ENCODE measurements around the gene CDH22. TPM values are rescaled to one million over a fixed set of nuclear protein-coding genes. Genes with fewer than 3 reads are reported as not detected.

Gene CDH22
- total RNA-seq, 1 donor from 2014 or later: 0.09 TPM

GRCh38 chr20:46227272-46227767, 81.0 kb downstream of the CDH22 start:
- CTCF ChIA-PET: no interaction called here
- Mint-ChIP-seq H3K27ac (no peak overlapping the region), H3K9me3 (no peaks in the 10 kb centered on the region), H3K36me3 (ENCODE audit: low read depth) (no peaks in the 10 kb centered on the region), H3K27me3 (peaks cover 47% of the 10 kb centered on the region), H3K4me3 (no peak overlapping the region), H3K4me1 (no peaks in the 10 kb centered on the region)
- ATAC-seq (ENCODE audit: low read depth) (no peak), DNase-seq (no peak)
- TF ChIP-seq, protein P1, sequence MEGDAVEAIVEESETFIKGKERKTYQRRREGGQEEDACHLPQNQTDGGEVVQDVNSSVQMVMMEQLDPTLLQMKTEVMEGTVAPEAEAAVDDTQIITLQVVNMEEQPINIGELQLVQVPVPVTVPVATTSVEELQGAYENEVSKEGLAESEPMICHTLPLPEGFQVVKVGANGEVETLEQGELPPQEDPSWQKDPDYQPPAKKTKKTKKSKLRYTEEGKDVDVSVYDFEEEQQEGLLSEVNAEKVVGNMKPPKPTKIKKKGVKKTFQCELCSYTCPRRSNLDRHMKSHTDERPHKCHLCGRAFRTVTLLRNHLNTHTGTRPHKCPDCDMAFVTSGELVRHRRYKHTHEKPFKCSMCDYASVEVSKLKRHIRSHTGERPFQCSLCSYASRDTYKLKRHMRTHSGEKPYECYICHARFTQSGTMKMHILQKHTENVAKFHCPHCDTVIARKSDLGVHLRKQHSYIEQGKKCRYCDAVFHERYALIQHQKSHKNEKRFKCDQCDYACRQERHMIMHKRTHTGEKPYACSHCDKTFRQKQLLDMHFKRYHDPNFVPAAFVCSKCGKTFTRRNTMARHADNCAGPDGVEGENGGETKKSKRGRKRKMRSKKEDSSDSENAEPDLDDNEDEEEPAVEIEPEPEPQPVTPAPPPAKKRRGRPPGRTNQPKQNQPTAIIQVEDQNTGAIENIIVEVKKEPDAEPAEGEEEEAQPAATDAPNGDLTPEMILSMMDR (IDR thresholded peaks at IDR 0.05): no peak
- POLR2A ChIA-PET: no interaction called here
- intact Hi-C loops (cut with micrococcal nuclease): no loop called here

DNA sequence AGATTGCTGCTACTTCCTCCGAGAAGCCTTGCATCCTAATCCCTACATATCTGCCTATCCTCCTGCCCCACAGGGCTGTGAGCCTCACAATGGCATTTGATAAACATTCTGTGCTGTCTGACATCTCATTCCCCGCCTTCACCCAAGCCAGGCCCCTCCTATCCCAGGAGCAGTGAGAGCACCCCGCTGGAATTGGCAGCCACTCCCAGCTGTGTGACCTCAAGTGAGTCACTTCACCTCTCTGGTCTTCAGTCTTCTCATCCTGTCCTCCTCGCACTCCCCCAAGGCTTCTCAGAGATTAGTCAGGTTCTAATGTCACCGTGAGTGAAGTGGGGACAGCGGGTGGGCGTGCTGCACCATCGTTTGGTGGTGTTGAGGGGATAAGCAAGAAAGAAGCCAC, 81.7 kb downstream of the CDH22 start:
- no peak for ATAC-seq (ENCODE audit: low read depth)
- POLR2A ChIA-PET: no interaction called here
- no peak for DNase-seq
- Mint-ChIP-seq H3K9me3 (no peaks in the 10 kb centered on the region), H3K27me3 (peaks cover 42% of the 10 kb centered on the region), H3K27ac (no peak overlapping the region), H3K36me3 (ENCODE audit: low read depth) (no peaks in the 10 kb centered on the region), H3K4me3 (no peak overlapping the region), H3K4me1 (no peaks in the 10 kb centered on the region)
- CTCF ChIA-PET: no interaction called here
- intact Hi-C loops (cut with micrococcal nuclease): no loop called here
- TF ChIP-seq, protein P1 (IDR thresholded peaks at IDR 0.05): no peak

- DNase-seq (no peak), ATAC-seq (ENCODE audit: low read depth) (no peak)
- TF ChIP-seq, protein P1 (IDR thresholded peaks at IDR 0.05): no peak
- intact Hi-C loops (cut with micrococcal nuclease): no loop called here
- CTCF ChIA-PET: no interaction called here
- H3K4me1 Mint-ChIP-seq: no peaks in the 10 kb centered on the region
- no peak overlapping the region for H3K4me3 Mint-ChIP-seq
- H3K36me3 Mint-ChIP-seq (ENCODE audit: low read depth): no peaks in the 10 kb centered on the region
- no peak overlapping the region for H3K27ac Mint-ChIP-seq
- no peaks in the 10 kb centered on the region for H3K9me3 Mint-ChIP-seq
- H3K27me3 Mint-ChIP-seq: peaks cover 21% of the 10 kb centered on the region
- POLR2A ChIA-PET: no interaction called here
Observed at GRCh38 chr20:46222521-46223007, 85.7 kb downstream of the CDH22 start.

GRCh38 chr20:46221256-46221833, 87.0 kb downstream of the CDH22 start:
- Mint-ChIP-seq H3K9me3 (no peaks in the 10 kb centered on the region), H3K27me3 (peaks cover 15% of the 10 kb centered on the region), H3K36me3 (ENCODE audit: low read depth) (no peaks in the 10 kb centered on the region), H3K4me1 (no peaks in the 10 kb centered on the region), H3K27ac (no peak overlapping the region), H3K4me3 (no peak overlapping the region)
- ChIA-PET POLR2A (no interaction called here), CTCF (no interaction called here)
- no peak for ATAC-seq (ENCODE audit: low read depth)
- intact Hi-C loops (cut with micrococcal nuclease): no loop called here
- no peak for DNase-seq
- TF ChIP-seq, protein P1 (IDR thresholded peaks at IDR 0.05): no peak

DNA sequence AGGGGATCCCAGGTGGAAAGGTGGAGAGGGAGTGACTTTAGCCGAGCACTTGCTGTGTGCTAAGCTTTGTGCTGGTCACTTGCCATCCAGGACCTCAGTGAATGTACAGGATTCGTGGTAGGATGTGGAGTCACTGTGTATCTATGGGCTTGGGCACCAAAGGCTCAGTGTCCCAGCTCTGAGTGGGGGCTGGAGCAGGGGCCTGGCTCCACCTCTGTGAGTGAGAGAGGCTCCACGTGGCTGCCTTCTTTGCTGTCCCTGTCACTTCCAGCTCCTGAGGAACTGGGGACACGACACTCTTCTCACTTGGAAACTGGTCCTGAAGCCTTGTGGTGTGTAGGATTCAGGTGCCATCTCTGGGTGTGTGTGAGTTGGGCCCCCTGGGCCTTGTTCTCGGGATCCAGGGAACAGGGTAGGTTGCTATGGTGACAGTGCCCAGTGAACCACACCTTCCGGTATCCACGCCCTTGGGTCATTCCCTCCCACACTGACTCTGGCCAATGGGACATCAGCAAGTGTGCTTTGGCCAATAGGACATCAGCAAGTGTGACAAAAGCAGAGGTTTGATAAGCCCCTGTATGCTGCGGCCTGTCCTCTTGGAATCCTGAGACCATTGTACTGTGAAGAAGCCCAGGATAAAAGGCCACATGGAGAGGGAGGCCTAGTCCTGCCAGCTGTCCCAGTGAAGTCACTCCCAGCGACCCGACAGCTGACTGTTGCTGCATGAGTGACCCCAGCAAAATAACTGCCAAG, 87.7 kb downstream of the CDH22 start:
- Mint-ChIP-seq H3K27me3 (peaks cover 10% of the 10 kb centered on the region), H3K27ac (no peak overlapping the region), H3K4me1 (no peaks in the 10 kb centered on the region), H3K4me3 (no peak overlapping the region), H3K9me3 (no peaks in the 10 kb centered on the region), H3K36me3 (ENCODE audit: low read depth) (no peaks in the 10 kb centered on the region)
- CTCF ChIA-PET: no interaction called here
- DNase-seq (no peak), ATAC-seq (ENCODE audit: low read depth) (no peak)
- intact Hi-C loops (cut with micrococcal nuclease): no loop called here
- POLR2A ChIA-PET: no interaction called here
- TF ChIP-seq, protein P1 (IDR thresholded peaks at IDR 0.05): no peak
